Right lobe of liver (tissue), 6 donors: ENCODE measurements around the gene TEDC1. TPM values are rescaled to one million over a fixed set of nuclear protein-coding genes. Genes with fewer than 3 reads are reported as not detected.

ENCODE experiments used
- ATAC-seq, 4 donors: fragments of 200-7000 bp; cut with Tn5 transposase; one replicate each; pipeline ENCODE4 v1.9.1; 2020; ENCODE audit warnings: mild to moderate bottlenecking in 4 of 4, moderate library complexity in 4 of 4
- DNase-seq, 3 donors: peaks; one replicate each; pipeline ENCODE4 v3.0.0-alpha.2; 2020
- H3K27ac ChIP-seq, 3 donors: fragments of 200-600 bp; one replicate each; pipeline ENCODE4 v1.8.0; 2022
- H3K27me3 ChIP-seq, 2 donors: fragments of 200-600 bp; one replicate each; pipeline ENCODE4 v1.8.0; 2022
- H3K36me3 ChIP-seq, 4 donors: fragments of 200-600 bp; sonication (generic) in 1 of 4; one replicate each; pipeline versions ENCODE4 v1.5.1 to v1.8.0; 2017 to 2022; ENCODE audit warnings: control low read depth in 1 of 4
- H3K4me1 ChIP-seq, 4 donors: fragments of 200-600 bp; sonication (generic) in 1 of 4; one replicate each; pipeline versions ENCODE4 v1.5.1 to v1.8.0; 2017 to 2022; ENCODE audit warnings: control low read depth in 1 of 4
- H3K4me3 ChIP-seq, 3 donors: fragments of 200-600 bp; one replicate each; pipeline ENCODE4 v1.8.0; 2022
- H3K9me3 ChIP-seq, 4 donors: fragments of 200-600 bp; sonication (generic) in 1 of 4; one replicate each; pipeline versions ENCODE4 v1.5.1 to v1.8.0; 2017 to 2022; ENCODE audit warnings: control low read depth in 1 of 4
- POLR2A ChIP-seq: fragments of 450-650 bp; IDR thresholded peaks from one replicate; pipeline ENCODE4 v1.6.1; 2017; ENCODE audit warnings: antibody characterized with exemption, mild to moderate bottlenecking
- whole genome bisulfite sequencing: methylation state at CpG from one replicate; pipeline ENCODE4 v1.1.6; 2018; ENCODE audit warnings: low coverage, low lambda C conversion rate; ENCODE audit not compliant: insufficient coverage; ENCODE audit errors: missing lambda C conversion rate; 5-methylcytosine and 5-hydroxymethylcytosine counted together
- intact Hi-C, 2 donors: fragments of 100-400 bp; cut with DNase I; formaldehyde crosslinking; loops; one replicate each; pipeline versions ENCODE4 v1.11.2 to v1.14.1; 2022
- total RNA-seq, 6 experiments: library from RNA; depleted of rRNA in 2 of 6; stranded (reverse); fragments of >200 nt in 2 of 6; fragmentation: NEBNext Ultra II Directional in 3 of 6; extraction: Animal tissue kit (Norgen Biotek cat#: 25700) in 3 of 6; gene quantifications; one replicate each; pipeline versions ENCODE4 v1.1.0 to v1.2.4, GENCODE V29; 2016 to 2023
- TF ChIP-seq, protein P1 (sequence below), 4 donors: fragments of 200-600 bp in 3 of 4; fragments of 450-650 bp in 1 of 4; IDR thresholded peaks; one replicate each; pipeline versions ENCODE4 v1.5.1 to v1.8.0; 2016 to 2022; ENCODE audit warnings: antibody characterized with exemption in 4 of 4, mild to moderate bottlenecking in 2 of 4
- donor health status: DM: no; HTN: yes; CAD: no.
- donor health status: DM: no; HTN: no; CAD: no.
- donor health status: DM: no; HTN: no; CAD: no.
- donor health status: DM: no; HTN: yes; CAD: no.
- donor health status: DM: no; HTN: yes; CAD: no.

Gene TEDC1
- total RNA-seq, 6 experiments from 2014 or later, result 2.2 to 8.1 (median 3.9) TPM

DNA sequence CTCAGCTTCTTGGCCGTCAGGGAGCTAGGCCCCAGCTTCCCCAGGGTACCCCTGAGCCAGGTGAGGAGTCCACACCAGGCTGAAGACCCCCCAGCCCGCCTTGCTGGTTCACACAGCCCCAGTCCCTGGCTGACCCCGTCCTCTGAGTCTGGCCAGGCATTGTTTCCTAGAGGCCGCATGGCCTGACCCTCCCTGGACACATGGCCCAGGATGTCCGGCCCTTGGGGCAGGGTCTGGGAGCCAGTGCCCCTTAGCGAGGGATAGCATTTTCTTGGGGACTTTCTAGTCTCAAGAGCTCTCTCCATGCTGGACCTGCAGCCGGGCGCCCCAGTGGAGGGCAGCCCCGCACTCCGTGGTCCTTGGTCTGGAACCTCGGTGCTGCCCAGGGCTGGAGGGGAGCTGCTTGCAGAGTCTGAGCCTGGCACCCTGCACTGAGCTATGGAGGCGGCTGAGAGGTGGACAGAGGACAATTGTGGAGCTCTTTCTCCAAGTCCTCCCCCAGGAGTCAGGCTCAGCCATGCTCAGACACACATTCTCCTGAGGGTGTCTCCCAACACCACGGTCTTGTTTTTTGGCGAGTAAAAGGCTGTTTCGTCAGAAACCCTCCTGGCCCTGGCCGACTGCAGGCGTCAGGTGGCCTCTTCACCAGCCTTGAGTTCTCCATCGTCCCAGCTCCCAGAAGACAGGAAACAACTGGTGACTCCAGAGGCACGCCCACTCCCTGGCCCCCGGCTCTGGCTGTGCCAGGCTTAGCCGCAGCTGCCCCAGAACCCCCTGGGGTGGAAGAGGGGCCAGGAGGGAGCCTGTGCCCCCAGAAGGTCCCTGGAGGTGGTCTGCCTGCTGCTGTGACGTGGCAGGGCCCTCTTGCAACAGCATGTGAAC lies 34.1 kb upstream of the TEDC1 start:
- H3K27me3 ChIP-seq, result no peaks in the 10 kb centered on the region
- no peaks in the 10 kb centered on the region for H3K4me1 ChIP-seq
- DNase-seq, result no peak
- intact Hi-C loops, result no loop called here
- no peaks in the 10 kb centered on the region for H3K9me3 ChIP-seq
- peaks cover 0 to 12% (median 4%) of the 10 kb centered on the region in 4 donors for H3K36me3 ChIP-seq
- 8% methylated on average over 2 of the region's 22 CpGs for WGBS
- H3K27ac ChIP-seq, result no peak overlapping the region
- TF ChIP-seq, protein P1, sequence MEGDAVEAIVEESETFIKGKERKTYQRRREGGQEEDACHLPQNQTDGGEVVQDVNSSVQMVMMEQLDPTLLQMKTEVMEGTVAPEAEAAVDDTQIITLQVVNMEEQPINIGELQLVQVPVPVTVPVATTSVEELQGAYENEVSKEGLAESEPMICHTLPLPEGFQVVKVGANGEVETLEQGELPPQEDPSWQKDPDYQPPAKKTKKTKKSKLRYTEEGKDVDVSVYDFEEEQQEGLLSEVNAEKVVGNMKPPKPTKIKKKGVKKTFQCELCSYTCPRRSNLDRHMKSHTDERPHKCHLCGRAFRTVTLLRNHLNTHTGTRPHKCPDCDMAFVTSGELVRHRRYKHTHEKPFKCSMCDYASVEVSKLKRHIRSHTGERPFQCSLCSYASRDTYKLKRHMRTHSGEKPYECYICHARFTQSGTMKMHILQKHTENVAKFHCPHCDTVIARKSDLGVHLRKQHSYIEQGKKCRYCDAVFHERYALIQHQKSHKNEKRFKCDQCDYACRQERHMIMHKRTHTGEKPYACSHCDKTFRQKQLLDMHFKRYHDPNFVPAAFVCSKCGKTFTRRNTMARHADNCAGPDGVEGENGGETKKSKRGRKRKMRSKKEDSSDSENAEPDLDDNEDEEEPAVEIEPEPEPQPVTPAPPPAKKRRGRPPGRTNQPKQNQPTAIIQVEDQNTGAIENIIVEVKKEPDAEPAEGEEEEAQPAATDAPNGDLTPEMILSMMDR (IDR thresholded peaks at IDR 0.05), result no peak
- no peak for TF ChIP-seq POLR2A
- ATAC-seq, result peak in 1 of 4 donors; percentile 49
- no peak overlapping the region for H3K4me3 ChIP-seq

DNA sequence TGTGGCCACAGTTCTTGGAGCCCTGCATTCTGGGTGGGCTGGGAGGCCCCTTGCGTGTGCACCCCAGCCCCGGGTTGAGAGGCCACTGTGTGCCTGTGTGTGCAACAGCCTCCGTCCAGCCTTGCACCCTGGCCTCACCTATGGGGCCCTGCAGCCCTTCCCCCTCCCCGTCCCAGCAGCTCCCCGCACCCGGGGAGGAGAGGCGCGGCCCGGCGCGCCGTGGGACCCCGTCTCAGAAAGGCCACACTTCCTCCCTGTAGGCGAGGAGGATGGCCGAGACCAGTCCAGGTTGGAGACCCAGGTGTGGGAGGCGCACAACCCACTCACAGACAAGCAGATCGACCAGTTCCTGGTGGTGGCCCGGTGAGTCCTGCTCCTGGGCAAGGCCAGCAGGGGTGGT lies 33.0 kb upstream of the TEDC1 start:
- Histone ChIP-seq H3K4me3 (no peak overlapping the region), H3K27me3 (no peaks in the 10 kb centered on the region), H3K4me1 (no peaks in the 10 kb centered on the region), H3K36me3 (peaks cover 0 to 12% (median 2%) of the 10 kb centered on the region in 4 donors), H3K9me3 (no peaks in the 10 kb centered on the region), H3K27ac (no peak overlapping the region)
- no CpG with 5 or more reads among the region's 18 CpGs for WGBS
- TF ChIP-seq, protein P1 (IDR thresholded peaks at IDR 0.05), result no peak
- TF ChIP-seq POLR2A, result no peak
- ATAC-seq, result no peak
- no peak for DNase-seq
- intact Hi-C loops, result no loop called here

DNA sequence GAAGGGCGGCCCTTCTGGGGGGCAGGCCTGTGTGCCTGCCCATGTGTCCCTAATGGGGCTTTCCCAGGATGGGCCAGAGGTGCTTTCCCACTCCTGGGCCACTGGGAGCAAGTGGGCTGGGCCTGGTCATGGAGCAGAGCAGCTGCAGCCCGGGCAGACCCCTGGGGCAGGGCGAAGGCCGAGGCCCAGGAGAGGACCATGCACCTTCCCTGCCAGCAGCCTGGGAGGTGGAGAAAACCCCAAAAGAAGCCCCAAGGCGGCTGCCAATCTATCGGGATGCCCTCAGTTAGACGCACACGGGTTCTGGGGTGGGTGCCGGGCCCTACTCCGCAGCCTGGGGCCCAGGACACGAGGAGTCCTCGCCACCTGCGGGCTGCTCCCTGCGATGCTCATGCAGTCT lies 32.5 kb upstream of the TEDC1 start:
- DNase-seq, result no peak
- WGBS, result 80% methylated on average over 1 of the region's 14 CpGs

DNA sequence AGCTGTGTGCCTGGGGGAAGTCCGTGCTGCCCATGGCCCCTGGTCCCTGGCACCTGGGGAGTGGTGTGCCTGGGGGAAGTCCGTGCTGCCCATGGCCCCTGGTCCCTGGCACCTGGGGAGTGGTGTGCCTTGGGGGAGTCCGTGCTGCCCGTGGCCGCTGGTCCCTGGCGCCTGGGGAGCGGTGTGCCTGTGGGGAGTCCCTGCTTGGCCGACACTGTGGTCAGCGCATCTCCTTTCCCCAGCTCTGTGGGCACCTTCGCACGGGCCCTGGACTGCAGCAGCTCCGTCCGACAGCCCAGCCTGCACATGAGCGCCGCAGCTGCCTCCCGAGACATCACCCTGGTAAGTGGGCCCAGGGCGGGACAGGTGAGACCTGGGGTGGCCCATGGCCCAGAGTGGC lies 30.9 kb upstream of the TEDC1 start:
- Histone ChIP-seq H3K4me3 (no peak overlapping the region), H3K9me3 (no peaks in the 10 kb centered on the region), H3K4me1 (no peaks in the 10 kb centered on the region), H3K36me3 (peaks cover 0 to 19% (median 8%) of the 10 kb centered on the region in 4 donors), H3K27ac (no peak overlapping the region), H3K27me3 (no peaks in the 10 kb centered on the region)
- DNase-seq, result no peak
- 98% methylated on average over 6 of the region's 17 CpGs for WGBS
- intact Hi-C loops, result no loop called here
- no peak for TF ChIP-seq POLR2A
- TF ChIP-seq, protein P1 (IDR thresholded peaks at IDR 0.05), result no peak
- no peak for ATAC-seq

More for the DNA sequence above, 32.5 kb upstream of the TEDC1 start:
- Histone ChIP-seq H3K4me1 (no peaks in the 10 kb centered on the region), H3K27me3 (no peaks in the 10 kb centered on the region), H3K9me3 (no peaks in the 10 kb centered on the region), H3K4me3 (no peak overlapping the region), H3K27ac (no peak overlapping the region), H3K36me3 (peaks cover 0 to 12% (median 4%) of the 10 kb centered on the region in 4 donors)
- TF ChIP-seq, protein P1 (IDR thresholded peaks at IDR 0.05), result no peak
- TF ChIP-seq POLR2A, result no peak
- no peak for ATAC-seq
- intact Hi-C loops, result no loop called here
